ENCODE measurements around the gene TPRX2. TPM values are rescaled to one million over a fixed set of nuclear protein-coding genes. Genes with fewer than 3 reads are reported as not detected.

Gene TPRX2
- total and polyA plus RNA-seq, 2 of the 8 experiments (the other 6 are each of a cell fraction or from before 2014, with no cell fraction given): not detected

DNA sequence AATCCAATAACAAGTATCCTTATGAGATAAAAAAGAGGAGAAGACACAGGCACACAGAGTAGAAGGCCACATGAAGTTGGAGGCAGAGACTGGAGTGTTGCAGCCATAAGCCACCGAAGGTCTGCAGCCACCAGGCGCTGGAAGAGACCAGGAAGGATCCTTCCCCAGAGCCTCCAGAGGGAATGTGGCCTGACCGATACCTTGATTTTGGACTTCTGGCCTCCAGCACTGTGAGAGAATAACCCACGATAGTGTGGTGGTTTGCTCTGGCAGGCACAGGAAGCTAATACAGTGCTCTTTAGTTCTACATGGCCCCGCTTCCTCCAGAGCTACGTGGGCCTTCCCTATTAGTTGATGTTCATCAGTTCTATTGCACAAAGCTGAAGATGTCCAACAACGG lies 42.3 kb downstream of the TPRX2 start:
- no peak overlapping the region for H3K23ac ChIP-seq (ENCODE audit: insufficient read length)
- H4K5ac ChIP-seq (ENCODE audit: insufficient read length, low read depth, low read length): no peak overlapping the region
- H4K91ac ChIP-seq (replicated peaks; ENCODE audit: insufficient read length, low read length): no peak overlapping the region
- no peaks in the 10 kb centered on the region for H3K9me3 ChIP-seq (ENCODE audit: insufficient read depth in 2 of 2, low read depth in 1 of 2, low read length in 1 of 2)
- H2AFZ ChIP-seq (ENCODE audit: low read length): no peak overlapping the region
- 81% methylated on average over 7 of the region's 7 CpGs; no CpG with 5 or more reads in 1 of the 2 experiments for WGBS, 2 experiments (ENCODE audit: extremely low coverage in 1 of 2, insufficient coverage in 1 of 2, insufficient read length in 1 of 2, insufficient replicate concordance in 2 of 2, low coverage in 1 of 2, low lambda C conversion rate in 2 of 2, missing lambda C conversion rate in 1 of 2)
- H2BK5ac ChIP-seq (ENCODE audit: low read depth, low read length): no peak overlapping the region
- no peak overlapping the region for H3K56ac ChIP-seq (replicated peaks; ENCODE audit: insufficient read length, low read depth, low read length)
- H3K79me2 ChIP-seq (ENCODE audit: control insufficient read depth in 1 of 2, insufficient read depth in 2 of 2, low read length in 2 of 2): no peaks in the 10 kb centered on the region
- no peak overlapping the region for H3K9ac ChIP-seq (replicated peaks in 1 of 4; ENCODE audit: extremely low read depth in 1 of 4, low read depth in 3 of 4, low read length in 3 of 4)
- no peak overlapping the region for H3K14ac ChIP-seq (ENCODE audit: insufficient read length)
- H2BK15ac ChIP-seq (ENCODE audit: low read length): no peak overlapping the region
- H2AK5ac ChIP-seq (ENCODE audit: low read depth, low read length): no peak overlapping the region
- no peak overlapping the region for H2BK20ac ChIP-seq (ENCODE audit: low read length)
- DNase-seq (ENCODE audit: low read depth in 1 of 2, low spot score in 2 of 2) (no peak), FAIRE-seq (no peak)
- no peak overlapping the region for H3K18ac ChIP-seq (ENCODE audit: extremely low read depth, low read length)
- H3K4ac ChIP-seq (replicated peaks; ENCODE audit: insufficient read length, low read depth, low read length): no peak overlapping the region
- no peaks in the 10 kb centered on the region for H3K4me1 ChIP-seq (replicated peaks in 1 of 4; ENCODE audit: control insufficient read depth in 3 of 4, insufficient read depth in 4 of 4, low read length in 3 of 4)
- ChIA-PET CTCF (ENCODE audit: partially characterized antibody) (interaction anchor here (1.2 kb wide), 1 partner anchor 32 kb away, joined by 3 read pairs; no protein-coding TSS in a partner anchor), POLR2A (ENCODE audit: partially characterized antibody) (no interaction called here)
- no peak overlapping the region for H3K27ac ChIP-seq (ENCODE audit: low read depth, low read length)
- H3K79me1 ChIP-seq (ENCODE audit: low read depth, low read length): no peaks in the 10 kb centered on the region
- no peaks in the 10 kb centered on the region for H4K20me1 ChIP-seq (replicated peaks in 1 of 2; ENCODE audit: control insufficient read depth in 1 of 2, insufficient read depth in 2 of 2, low read length in 2 of 2)
- no peak overlapping the region for H2BK12ac ChIP-seq (ENCODE audit: low read depth, low read length)
- H3K23me2 ChIP-seq (ENCODE audit: low read depth, low read length): no peaks in the 10 kb centered on the region
- H3K36me3 ChIP-seq (ENCODE audit: control insufficient read depth in 2 of 4, insufficient read depth in 4 of 4, low read length in 3 of 4): no peaks in the 10 kb centered on the region
- no peak overlapping the region for H3K4me3 ChIP-seq (ENCODE audit: extremely low read depth in 1 of 4, insufficient read depth in 2 of 4, low read depth in 3 of 4, low read length in 4 of 4)
- H3K27me3 ChIP-seq (replicated peaks in 1 of 4; ENCODE audit: control insufficient read depth in 3 of 4, extremely low read depth in 1 of 4, insufficient read depth in 3 of 4, low read length in 3 of 4): no peaks in the 10 kb centered on the region
- H2BK120ac ChIP-seq (replicated peaks; ENCODE audit: low read depth, low read length): no peak overlapping the region
- H4K8ac ChIP-seq (ENCODE audit: extremely low read depth, insufficient read depth, low read length): no peak overlapping the region
- H3K4me2 ChIP-seq (ENCODE audit: insufficient read depth in 1 of 2, low read depth in 2 of 2, low read length in 2 of 2): no peak overlapping the region
- TF ChIP-seq FOSL1 (IDR thresholded peaks at IDR 0.05; ENCODE audit: insufficient read depth, low read depth, low read length) (no peak), CREB1 (IDR thresholded peaks at IDR 0.05) (no peak), EZH2 (IDR thresholded peaks at IDR 0.05; ENCODE audit: low read depth, low read length, severe bottlenecking) (no peak), NRF1 (IDR thresholded peaks at IDR 0.05; ENCODE audit: low read depth, low read length) (no peak), CHD1 (IDR thresholded peaks at IDR 0.05; ENCODE audit: low read depth, low read length) (no peak), SIX5 (IDR thresholded peaks at IDR 0.05; ENCODE audit: low read depth, low read length) (no peak), MAFK (IDR thresholded peaks at IDR 0.05; ENCODE audit: low read depth, low read length) (no peak), HDAC2 (IDR thresholded peaks at IDR 0.05; ENCODE audit: borderline replicate concordance in 1 of 2, low read depth in 2 of 2, low read length in 2 of 2) (no peak), BACH1 (IDR thresholded peaks at IDR 0.05; ENCODE audit: low read length) (no peak), TEAD4 (IDR thresholded peaks at IDR 0.05; ENCODE audit: low read depth, low read length) (no peak), JUND (IDR thresholded peaks at IDR 0.05; ENCODE audit: low read length) (no peak)
- TF ChIP-seq, protein P1, sequence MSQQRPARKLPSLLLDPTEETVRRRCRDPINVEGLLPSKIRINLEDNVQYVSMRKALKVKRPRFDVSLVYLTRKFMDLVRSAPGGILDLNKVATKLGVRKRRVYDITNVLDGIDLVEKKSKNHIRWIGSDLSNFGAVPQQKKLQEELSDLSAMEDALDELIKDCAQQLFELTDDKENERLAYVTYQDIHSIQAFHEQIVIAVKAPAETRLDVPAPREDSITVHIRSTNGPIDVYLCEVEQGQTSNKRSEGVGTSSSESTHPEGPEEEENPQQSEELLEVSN (IDR thresholded peaks at IDR 0.05): no peak

All from H1 (cell line).